ENCODE data around the gene KIAA0232. TPM values are rescaled to one million over a fixed set of nuclear protein-coding genes. Genes with fewer than 3 reads are reported as not detected.

The KIAA0232 gene
- total and polyA plus RNA-seq, 2 experiments from 2014 or later, result 27.4 to 28.7 TPM

- Histone ChIP-seq H3K4me1 (ENCODE audit: low read depth) (peaks cover 20% of the 10 kb centered on the region), H3K27me3 (peaks cover 3% of the 10 kb centered on the region), H3K27ac (peak overlapping the region; percentile 100), H3K4me3 (peak overlapping the region; percentile 100), H3K9me3 (ENCODE audit: low read depth) (no peaks in the 10 kb centered on the region), H3K36me3 (no peaks in the 10 kb centered on the region)
- no peak for TF ChIP-seq CTCF (IDR thresholded peaks at IDR 0.05; ENCODE audit: low read depth, low read length)
- DNase-seq (ENCODE audit: low read depth in 1 of 2, low spot score in 1 of 2), result peak; percentile 32 to 69
Observed at GRCh38 chr4:6908432-6909112, 126.0 kb downstream of the KIAA0232 start.

- peak; percentile 89 to 93 for DNase-seq (ENCODE audit: low read depth in 1 of 2, low spot score in 1 of 2)
- peaks cover 20% of the 10 kb centered on the region for H3K4me1 ChIP-seq (ENCODE audit: low read depth)
- H3K27ac ChIP-seq, result peak within 1 kb of the TSS; percentile 100
- peak within 1 kb of the TSS; percentile 100 for H3K4me3 ChIP-seq
- no peaks in the 10 kb centered on the region for H3K36me3 ChIP-seq
- H3K9me3 ChIP-seq (ENCODE audit: low read depth), result no peaks in the 10 kb centered on the region
- peak; percentile 14 for TF ChIP-seq CTCF (IDR thresholded peaks at IDR 0.05; ENCODE audit: low read depth, low read length)
- H3K27me3 ChIP-seq, result peaks cover 3% of the 10 kb centered on the region
Observed at GRCh38 chr4:6909113-6909969, 126.8 kb downstream of the KIAA0232 start, which contains the start of gene TBC1D14. Gene TBC1D14, plus strand, starts transcription at chr4:6909826. Its CDS starts 13,564 bp downstream, at chr4:6923390.

- Histone ChIP-seq H3K36me3 (no peaks in the 10 kb centered on the region), H3K4me1 (ENCODE audit: low read depth) (peaks cover 20% of the 10 kb centered on the region), H3K27me3 (peaks cover 3% of the 10 kb centered on the region), H3K4me3 (peak overlapping the region; percentile 100), H3K27ac (no peak overlapping the region), H3K9me3 (ENCODE audit: low read depth) (no peaks in the 10 kb centered on the region)
- no peak for TF ChIP-seq CTCF (IDR thresholded peaks at IDR 0.05; ENCODE audit: low read depth, low read length)
- DNase-seq (ENCODE audit: low read depth in 1 of 2, low spot score in 1 of 2), result peak in 1 of 2 donors; percentile 65
Observed at GRCh38 chr4:6909970-6910339, 127.4 kb downstream of the KIAA0232 start.

- Histone ChIP-seq H3K36me3 (no peaks in the 10 kb centered on the region), H3K4me1 (ENCODE audit: low read depth) (peaks cover 20% of the 10 kb centered on the region), H3K4me3 (peak overlapping the region; percentile 100), H3K27ac (no peak overlapping the region), H3K27me3 (peaks cover 3% of the 10 kb centered on the region), H3K9me3 (ENCODE audit: low read depth) (no peaks in the 10 kb centered on the region)
- DNase-seq (ENCODE audit: low read depth in 1 of 2, low spot score in 1 of 2), result no peak
- TF ChIP-seq CTCF (IDR thresholded peaks at IDR 0.05; ENCODE audit: low read depth, low read length), result peak; percentile 16
Observed at GRCh38 chr4:6910340-6910959, 127.9 kb downstream of the KIAA0232 start.

All from cardiac muscle cell (in vitro differentiated cells and primary cell).